CD4-positive, alpha-beta T cell treated with Interferon alpha-2 for 1 hour (primary cell): ENCODE measurements around the gene CPLANE2.
"Not testable (repeated sequence)": the region's sequence is repeated elsewhere in the genome, so short reads cannot be mapped to it uniquely, and the experiment has no call there.

Experiments
- DNase-seq, 2 donors: peaks; one replicate each; pipeline ENCODE4 v3.0.0-alpha.2; 2020 to 2022

CPLANE2 gene

DNA sequence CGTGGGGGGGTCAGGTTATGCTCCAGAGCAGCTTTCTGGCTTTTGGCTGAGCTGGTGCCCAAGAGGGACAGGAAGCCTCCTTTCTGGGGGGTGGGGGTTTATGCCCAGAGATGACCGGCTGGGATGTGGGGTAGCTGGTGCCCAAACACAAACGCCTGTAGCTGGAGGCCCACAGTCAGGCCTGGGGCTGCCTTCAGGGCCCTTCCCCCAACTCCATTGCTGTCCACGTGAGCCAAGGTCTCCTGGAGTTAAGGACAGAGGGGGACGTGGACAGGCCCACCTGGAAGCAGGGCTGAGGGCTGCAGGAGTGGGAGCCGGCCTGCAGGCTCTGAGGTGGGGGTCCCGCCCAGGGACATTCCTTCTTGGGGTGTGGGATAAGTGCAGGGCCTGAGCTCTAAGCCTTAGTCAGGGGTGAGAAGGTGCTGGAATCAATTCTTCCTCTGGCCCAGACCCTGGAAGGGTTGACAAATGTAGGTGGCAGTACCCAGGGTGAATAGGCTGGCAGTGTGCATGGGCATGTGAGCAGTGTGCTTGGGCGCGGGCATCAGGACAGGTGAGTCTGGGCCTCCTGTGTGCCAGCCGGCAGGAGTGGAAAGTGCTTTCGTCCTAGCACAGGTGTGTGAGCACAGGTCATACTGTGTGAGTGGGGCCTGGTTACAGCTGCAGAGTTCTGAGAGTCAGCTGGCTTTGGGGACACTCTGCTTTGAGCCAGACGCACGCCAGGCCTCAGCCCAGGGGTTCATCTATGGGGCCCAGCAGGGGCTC is 6.8 kb downstream of the CPLANE2 start:
- DNase-seq = no peak

DNA sequence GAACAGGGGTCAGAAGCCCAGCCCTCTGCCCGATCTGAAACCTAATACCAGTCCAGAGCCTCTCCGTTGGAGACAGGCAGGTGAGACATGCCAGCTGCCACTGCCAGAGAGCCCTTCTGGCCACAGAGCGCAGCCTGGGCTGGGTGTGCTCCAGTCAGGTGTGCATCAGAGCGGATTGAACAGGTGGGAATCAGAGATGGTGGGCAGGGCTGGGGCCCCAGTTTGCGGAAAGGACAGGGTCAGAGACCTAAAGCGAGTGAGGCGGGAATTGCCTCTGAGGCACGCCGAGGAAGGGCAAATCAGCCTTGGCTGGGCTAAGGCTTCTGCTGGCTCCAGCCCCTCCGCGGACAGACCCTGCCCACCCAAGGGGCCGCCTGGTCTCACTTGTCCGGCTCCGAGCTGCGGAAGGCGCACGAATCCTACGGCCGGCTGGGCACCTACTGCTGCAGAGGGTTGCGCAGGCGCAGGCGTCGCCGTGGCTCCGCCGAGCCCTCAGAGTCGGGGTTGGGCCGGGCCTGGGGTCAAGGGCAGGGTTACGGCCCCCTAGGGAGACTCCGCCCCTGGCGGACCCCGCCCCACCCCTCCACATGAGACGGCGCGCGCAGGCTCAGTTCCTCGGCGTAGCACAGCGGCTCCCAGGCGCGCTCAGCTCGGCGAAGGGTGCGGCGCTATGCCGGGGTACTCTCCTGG is 10.3 kb downstream of the CPLANE2 start:
- no peak for DNase-seq

DNA sequence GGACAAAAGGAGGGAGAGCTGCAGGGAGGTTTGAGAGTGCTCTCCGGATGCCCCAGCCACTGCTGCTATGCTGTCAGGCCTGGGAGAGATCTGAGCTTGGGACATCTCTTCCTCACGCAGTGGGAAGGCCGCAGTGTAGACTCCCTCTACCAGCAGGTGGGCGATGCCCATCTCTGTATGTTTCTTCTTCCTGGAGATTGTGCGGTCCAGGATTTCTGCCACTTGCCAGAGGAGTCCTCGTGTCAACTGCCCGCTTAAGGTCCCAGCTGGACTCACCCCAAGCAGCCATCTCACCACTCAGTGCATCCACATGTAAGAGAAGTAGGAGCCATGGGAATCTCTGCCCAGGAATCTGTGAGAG is 10.9 kb downstream of the CPLANE2 start:
- DNase-seq = no peak

DNA sequence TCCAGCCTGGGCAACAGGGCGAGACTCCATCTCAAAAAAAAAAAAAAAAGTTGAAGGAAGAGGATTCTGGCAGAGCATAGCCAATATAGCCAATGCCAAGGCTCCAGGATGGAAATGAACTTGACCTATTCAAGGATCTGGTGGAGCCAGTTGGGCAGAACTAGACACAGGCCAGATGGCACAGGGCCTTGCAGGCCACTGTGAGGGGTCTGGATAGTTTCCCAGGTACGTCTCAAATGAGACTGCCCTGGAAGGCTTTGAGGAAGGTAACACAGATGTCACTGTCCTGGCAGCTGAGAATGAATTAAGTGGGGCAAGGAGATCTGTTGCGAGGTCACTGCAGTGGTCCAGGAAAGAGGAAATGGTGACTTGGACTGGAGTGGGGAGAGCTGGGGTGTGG is 12.5 kb downstream of the CPLANE2 start:
- DNase-seq = no peak

DNA sequence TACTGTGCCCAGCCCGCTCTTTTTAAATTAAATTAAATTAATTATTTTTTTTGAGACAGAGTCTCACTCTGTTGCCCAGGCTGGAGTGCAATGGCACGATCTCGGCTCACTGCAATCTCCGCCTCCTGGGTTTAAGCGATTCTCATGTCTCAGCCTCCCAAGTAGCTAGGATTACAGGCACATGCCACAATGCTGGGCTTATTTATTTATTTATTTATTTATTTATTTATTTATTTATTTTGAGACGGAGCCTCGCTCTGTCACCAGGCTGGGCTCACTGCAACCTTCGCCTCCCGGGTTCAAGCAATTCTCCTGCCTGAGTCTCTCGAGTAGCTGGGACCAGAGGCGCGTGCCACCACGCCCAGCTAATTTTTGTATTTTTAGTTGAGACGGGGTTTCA is 14.3 kb downstream of the CPLANE2 start:
- DNase-seq = not testable (repeated sequence)

DNA sequence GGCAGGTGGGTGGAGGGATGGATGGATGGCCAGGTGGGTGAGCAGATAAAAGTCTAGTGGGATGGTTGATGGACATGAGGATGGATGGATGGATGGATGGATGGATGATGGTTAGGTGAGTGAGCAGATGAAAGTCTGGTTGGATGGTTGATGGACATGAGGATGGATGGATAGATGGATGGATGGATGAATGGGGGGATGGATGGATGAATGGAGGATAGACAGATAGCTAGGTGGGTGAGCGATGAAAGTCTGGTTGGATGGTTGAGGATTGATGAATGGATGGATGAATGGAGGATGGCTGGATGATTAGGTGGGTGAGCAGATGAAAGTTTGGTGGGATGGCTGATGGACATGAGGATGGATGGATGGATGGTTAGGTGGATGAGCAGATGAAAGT is 15.5 kb downstream of the CPLANE2 start:
- no peak for DNase-seq

DNA sequence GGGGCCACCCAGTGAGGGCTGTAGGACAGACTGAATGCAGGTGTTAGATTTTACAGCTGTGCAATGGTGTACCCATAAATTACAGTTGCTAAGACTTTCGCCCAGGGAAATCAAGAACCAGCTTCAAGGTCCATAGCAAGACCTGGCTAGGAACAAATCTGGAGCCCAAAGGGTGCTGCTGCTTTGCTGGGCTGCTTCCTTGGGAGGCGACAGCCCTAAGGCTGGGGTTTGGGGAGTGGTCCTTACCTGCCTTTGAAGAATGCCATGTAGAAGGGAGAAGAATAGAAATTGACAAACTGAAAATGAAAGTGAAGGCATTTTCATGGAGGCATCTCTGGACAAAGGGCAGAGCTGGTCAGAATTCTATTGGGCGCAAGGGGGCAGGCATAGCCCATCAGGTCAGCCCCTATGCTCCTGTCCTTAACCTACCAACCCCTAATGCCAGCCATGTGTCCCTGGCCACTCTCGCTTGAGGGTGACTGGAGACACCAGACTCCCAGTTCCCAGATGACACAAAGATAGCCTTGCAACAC is 16.9 kb downstream of the CPLANE2 start:
- DNase-seq = no peak

DNA sequence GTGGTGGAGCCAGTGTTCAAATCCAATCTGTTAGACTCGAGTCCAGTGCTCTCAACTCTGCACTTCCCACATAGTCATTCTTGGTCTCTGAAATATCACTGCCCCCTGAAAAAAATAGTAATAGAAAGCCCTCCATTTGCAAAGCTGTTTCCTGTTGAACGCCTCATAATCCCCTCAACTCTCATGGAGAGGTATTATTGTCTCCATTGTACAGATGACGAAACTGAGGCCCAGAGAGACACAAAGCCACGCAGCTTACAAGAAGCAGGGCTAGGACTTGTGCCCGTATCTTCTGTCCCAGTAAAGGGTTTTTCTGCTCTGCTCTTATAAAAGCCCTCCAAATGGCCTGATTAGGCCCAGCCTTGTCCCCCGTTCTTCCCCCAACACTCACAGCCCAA is 18.3 kb downstream of the CPLANE2 start:
- no peak for DNase-seq

DNA sequence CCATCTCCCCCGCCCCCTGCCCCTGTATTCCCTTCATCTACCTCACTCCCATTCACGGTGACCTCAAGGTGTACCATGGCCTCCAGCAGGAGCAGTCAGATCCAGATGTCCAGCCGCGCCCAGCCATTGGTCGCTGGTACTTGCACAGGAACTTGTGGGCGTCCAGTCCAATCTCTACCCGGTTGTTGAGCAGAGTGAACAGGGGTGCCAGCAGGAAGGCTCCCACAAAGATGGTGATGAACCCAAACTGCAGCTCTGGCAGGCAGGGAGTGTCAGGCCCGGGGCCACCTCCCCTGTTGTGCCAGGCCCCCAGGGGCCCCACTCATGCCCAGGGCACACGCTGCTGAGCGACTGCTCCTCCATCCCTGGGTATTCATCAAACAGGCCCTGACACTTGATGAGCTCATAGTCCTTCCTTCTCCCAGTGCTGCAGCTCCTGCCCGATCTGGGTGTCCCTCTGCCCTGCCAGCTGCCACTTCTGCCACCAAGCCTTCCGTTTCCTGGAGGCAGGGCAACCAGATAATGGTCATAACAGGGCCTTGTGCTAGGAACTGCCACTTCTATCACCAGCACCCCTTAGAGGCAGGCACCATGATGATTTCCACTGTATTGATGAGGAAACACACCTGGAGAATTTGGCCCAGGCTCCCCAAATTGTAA is 18.8 kb downstream of the CPLANE2 start:
- no peak for DNase-seq

DNA sequence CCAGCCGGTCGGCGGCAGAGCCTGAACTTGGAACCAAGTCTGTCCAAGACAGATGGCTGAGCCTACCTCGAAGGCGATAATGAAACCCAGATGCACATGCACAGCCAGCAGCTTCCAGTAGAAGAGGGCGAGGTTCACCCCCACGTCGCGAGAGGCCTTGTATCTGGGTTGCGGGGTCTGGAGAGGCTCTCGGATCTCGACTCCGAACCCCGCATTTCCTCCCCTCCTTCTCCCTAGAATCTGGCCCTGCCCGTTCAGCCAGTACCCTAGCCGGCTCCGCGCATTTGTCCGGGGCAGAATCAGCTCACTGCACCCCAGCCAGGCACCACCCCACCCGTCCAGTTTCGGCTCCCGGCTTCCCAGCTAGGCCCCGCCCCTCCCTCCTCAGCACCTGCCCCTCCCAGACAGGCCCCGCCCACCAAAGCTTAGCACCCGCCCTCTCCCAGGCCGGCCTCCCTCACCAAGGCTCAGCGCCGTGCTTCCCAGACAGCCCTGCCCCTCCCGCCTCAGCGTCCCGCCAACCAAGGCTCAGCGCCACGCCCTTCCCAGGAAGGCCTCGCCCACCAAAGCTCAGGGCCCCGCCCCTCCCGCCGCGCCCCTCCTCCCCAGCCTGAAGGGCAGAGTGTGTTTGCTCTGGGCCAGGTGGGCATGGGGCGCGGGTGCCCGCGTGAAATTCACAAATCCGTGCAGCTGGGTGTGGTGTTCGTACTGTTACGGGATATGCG is 19.8 kb downstream of the CPLANE2 start:
- peak; percentile 97 for DNase-seq

DNA sequence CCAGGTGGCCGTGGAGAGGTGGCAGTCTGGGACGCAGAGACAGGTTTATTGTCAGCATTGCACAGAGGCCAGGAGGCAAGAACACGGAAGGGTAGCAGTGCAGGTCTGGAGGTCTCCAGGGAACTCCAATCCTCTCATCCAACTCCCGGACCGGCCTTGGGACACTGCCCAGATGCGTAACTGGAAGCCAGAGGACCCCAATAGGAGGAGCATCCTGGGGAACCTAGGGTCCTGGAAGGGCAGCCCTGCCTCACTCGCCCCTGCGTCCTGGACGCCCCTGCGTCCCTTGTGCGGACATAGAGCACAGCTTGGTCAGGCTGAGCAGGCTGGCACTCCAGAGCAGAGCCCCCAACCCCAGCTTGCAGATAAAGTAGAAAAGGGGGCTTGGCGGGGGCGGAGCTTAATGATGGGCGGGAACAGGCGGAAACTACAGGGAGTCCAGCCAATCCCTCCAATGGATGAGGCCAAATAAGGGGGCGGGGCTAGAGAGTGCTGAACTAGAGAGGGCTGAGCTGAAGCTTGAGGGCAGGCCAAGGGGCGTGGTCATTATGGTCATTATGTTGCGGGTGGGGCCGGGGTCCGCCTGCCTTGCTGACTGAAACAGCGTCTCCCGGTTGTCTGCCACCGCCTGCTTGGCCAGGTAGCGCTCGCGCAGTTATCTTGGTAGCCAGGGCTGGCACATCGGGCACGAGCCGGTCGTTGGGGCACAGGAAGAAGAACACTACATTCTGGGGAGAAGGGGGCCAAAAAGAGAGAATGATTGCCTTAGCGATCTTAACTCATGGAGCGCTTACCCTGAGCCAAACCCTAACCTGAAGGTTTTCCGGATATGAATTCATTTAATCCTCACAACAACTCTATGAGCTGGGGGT is 20.9 kb downstream of the CPLANE2 start:
- peak; percentile 83 to 85 for DNase-seq

DNA sequence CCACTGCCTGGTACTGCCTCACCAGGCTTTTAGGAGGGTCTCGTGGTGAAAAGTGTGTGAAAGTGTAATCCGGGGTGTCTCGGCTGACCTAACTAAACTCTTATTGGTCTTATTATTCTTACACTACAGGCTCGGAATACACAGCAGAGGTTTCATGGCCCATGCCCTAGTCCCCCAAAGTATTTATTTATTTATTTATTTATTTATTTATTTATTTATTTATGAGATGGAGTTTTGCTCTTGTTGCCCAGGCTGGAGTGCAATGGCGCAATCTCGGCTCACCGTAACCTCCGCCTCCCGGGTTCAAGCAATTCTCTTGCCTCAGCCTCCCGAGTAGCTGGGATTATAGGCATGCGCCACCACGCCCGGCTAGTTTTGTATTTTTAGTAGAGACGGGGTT is 21.7 kb downstream of the CPLANE2 start:
- DNase-seq = not testable (repeated sequence)

DNA sequence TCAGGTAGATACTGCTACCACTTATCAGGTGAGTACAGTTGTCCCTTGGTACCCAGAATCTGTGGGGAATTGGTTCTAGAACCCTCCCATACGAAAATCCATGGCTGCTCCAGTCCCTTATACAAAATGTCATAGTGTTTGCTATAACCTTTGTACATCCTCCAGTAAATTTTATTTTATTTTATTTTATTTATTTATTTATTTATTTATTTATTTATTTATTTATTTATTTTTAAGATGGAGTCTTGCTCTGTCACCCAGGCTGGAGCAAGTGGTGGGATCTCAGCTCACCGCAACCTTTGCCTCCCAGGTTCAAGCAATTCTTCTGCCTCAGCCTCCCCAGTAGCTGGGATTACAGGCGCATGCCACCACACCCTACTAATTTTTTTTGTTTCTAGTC is 23.4 kb downstream of the CPLANE2 start:
- not testable (repeated sequence) for DNase-seq

DNA sequence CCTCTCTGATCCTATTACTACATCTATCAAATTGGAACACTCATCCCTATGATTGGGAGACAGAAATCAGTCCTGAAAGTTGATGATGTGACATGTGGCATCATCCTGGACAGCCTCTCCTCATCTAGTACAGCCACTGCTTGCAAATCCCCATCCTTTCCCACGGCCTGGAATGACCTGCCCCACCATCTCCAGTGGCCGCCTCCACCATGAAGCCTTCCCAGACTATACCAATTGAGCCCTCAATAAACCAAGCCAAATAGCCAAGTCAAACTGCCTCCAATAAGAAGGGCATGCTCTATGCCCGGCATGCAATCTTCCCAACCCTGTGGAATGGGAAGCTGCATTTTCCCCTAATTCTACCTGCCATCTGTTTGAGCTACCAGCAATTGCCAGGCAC is 24.0 kb downstream of the CPLANE2 start:
- no peak for DNase-seq

DNA sequence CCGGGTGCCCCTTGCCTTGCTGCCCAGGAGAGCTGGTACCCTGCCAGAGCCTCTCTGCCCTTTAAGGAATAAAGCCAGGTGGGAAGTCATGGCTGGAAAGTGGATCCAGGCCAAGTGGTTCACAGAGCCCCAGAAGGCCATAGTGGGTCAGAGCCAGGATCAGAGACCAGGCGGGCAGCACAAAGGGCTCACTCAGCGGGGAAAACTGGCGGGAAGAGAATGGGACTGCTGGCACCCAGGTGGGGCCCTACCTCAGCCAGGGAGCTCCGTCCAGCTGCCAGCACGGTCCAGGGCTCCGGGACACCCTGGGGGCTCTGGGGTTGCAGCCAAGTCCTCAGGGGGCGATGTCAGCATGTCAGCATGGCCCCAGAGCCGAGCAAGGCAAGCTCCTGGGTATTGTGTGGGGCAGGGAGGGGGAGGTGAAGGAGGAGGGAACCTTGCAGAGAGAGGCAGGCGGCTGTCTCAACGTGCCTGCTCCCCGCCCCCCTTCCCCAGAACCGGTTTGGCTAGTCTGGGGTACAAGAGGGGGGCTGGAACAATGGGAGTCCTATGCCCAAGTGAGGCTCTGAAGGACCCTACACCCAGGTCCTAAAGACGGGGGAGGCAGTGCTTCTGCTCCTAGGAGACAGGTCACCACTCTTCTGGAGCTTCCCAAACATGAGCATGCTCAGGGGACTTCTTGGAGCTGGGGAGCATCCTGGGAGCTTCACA is 24.6 kb downstream of the CPLANE2 start, which contains the start of gene ARHGEF19:
Gene ARHGEF19, minus strand, starts transcription at position 402 of the 711 bp plus-strand sequence. CDS start 3,598 bp downstream, outside the sequence.
- no peak for DNase-seq

DNA sequence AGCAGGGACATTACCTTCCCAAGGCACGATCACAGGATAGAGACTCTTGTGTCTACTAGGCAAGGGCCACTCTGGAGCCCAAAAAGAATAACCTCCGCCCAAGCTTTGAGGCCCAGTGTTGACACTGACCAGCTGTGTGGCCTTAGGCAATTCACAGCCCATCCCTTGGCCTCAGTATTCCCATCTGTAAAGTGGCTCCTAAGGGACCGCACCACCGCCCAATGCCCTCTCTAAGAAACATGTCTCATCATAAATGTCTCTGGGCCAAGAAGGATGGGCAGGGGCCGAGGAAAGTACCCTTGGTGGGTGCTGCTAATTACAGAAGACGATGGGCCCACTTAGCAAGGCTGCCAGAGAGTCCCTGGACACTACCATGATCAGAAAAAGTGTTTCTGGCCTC is 25.2 kb downstream of the CPLANE2 start:
- no peak for DNase-seq

DNA sequence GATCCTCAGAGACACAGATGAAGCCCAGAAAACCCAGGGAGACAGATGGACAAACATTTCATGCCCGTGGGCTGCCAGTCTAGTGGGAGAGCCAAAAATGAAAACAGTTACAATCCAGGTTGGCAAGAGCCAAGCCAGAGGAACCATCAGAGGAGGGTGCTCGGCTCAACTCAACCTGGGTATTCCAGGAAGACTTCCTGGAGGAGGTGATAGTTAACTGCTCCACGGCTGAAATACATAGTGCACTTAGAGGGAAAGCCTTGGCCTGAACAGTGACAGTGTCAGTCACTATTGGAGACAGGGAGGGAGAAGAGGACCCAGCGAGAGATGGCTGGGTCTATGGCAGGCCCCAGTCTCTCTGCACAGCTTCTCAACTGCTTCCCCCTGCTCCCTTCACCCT is 26.4 kb downstream of the CPLANE2 start:
- DNase-seq = no peak

DNA sequence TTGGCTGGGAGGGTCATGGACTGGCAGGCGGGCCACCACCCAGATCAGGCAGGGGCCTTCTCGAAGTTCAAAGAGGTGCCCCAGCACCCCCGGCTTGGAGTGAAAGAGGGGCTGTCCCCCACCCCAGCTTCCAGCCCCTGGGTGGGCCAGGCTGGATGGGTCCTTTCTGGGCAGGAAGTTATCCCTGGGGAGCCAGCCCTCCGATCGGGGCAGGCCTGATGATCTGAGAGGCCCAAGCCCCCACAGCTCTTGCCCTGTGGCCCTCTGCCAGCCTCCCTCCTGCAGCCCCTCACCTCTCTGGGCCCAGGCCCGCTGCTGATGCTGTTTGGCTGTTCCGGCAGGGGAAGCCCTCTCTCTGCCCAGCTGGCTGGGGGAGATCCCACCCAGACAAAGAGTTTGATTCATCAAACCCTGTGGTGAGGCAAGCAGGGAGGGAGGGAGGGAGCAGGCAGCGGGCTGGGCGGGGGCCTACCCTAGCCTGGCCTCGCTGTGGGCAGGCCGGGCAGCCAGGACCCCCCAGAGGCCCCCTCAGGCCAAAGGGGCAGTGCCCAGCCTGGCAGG is 27.1 kb downstream of the CPLANE2 start:
- DNase-seq = no peak

DNA sequence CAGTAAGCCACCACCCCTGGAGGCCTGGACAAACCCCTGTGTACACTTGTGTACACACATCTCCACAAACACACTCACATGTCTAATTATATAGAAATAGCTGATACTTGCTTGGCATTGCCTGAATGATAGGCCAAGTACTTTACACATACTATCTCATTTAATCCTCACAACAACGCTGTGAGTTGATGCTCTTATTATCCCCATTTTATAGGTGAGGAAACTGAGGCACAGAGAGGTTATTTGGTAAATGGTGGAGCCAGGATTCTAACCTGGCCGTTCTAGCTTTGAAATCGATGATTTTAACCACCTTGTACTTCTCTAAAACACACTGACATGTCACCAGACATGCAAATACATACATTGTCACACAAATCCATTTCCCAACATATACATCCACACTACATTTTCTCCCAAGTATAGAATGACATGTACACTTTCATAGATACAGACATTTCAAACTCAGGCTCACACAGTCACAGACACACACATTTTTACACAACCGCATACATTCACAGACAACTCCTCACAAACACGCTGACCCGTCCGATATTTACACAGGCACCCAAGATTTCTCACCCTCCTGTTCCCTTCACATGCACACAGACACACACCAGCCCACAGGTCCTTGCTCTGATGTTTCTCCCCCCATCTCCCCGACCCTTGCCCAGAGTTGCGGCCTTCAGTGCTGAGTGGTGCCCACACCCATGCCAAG is 27.7 kb downstream of the CPLANE2 start:
- DNase-seq = no peak

DNA sequence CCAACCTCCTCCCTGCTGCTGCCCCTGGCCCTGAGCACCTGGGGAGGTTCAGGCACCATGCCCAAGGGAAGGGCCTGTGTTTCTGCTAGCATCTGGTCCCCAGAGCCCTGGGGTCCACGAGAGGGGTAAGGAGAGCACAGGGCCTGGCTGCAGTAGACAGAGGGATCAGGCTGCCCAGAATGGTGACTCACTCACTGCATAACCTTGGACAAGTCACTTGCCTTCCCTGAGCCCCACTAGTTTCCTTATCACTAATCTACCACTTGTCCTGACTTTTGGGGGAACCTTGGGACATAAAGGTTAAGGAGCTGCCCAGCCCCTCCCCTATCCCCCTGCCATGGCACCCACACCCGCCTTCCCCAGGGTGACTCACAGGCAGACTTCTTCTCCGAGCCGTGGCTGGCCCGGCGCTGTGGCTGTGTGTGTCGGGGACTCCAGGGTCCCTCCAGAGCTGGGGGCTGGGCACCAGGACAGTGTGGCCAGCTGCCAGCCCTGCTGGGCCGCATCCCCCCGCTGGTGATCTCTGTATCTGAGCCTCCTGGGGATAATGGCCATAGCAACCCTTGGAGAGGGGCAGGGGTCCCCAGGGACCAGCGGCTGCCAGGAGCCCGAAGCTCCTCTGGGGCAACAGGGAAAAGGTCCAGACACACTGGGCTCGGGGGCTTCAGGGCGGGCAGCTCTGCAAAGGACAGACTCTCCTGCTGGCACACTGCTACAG is 28.6 kb downstream of the CPLANE2 start:
- no peak for DNase-seq
